ENCODE data around the gene GLO1.

DNA sequence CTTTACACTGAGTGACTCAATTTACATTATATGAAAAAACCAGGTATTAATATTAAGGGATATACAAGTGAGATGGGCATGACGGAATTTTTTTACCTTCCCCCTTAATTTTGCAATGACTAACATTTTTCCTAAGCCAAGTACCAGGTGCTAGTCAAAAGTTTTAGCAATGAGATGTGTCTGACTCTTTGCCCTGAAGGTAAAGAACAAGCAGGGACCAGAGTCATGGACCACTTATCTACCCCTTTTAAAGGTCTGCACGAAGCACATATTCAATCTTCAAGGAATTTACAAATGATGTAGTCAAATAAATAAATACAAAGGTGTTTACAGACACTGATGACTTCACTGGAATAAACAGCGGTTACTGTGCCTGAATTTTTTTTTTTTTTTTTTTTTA is 1.4 kb downstream of the GLO1 start:
- no peak for TF ChIP-seq POLR2A (IDR thresholded peaks at IDR 0.05; ENCODE audit: low read depth, low read length)
- TF ChIP-seq TAF1 (IDR thresholded peaks at IDR 0.05; ENCODE audit: low read depth, low read length): no peak
